Testis (tissue), 3 donors: ENCODE measurements around the gene EYA3. TPM values are rescaled to one million over a fixed set of nuclear protein-coding genes. Genes with fewer than 3 reads are reported as not detected.

Experiments
- DNase-seq: peaks from one replicate; pipeline ENCODE4 v3.0.0-alpha.2; 2019
- H3K27ac ChIP-seq, 2 donors: fragments of 200-600 bp; sonication (generic); one replicate each; pipeline ENCODE4 v1.5.1; 2019
- H3K27me3 ChIP-seq: fragments of 200-600 bp; sonication (generic); one replicate; pipeline ENCODE4 v1.5.1; 2019
- H3K36me3 ChIP-seq: fragments of 200-600 bp; sonication (generic); one replicate; pipeline ENCODE4 v1.5.1; 2017; ENCODE audit warnings: low read depth; ENCODE audit errors: missing control alignments
- H3K4me1 ChIP-seq: fragments of 200-600 bp; sonication (generic); one replicate; pipeline ENCODE4 v1.5.1; 2019
- H3K4me3 ChIP-seq, 2 donors: fragments of 200-600 bp; sonication (generic); one replicate each; pipeline ENCODE4 v1.5.1; 2017 to 2019
- H3K9me3 ChIP-seq: fragments of 200-600 bp; sonication (generic); one replicate; pipeline ENCODE4 v1.5.1; 2017
- POLR2A ChIP-seq: fragments of 450-650 bp; IDR thresholded peaks from one replicate; pipeline ENCODE4 v1.6.1; 2017; ENCODE audit warnings: antibody characterized with exemption, mild to moderate bottlenecking, moderate library complexity
- WGBS, 2 donors: methylation state at CpG; one replicate each; pipeline ENCODE4 v1.1.5; 2018; 5-methylcytosine and 5-hydroxymethylcytosine counted together
- intact Hi-C: fragments of 100-400 bp; cut with DNase I; formaldehyde crosslinking; loops from one replicate; pipeline ENCODE4 v1.15.1; 2023; ENCODE audit warnings: low total_unique reads
- polyA plus RNA-seq: library from polyadenylated mRNA; stranded (reverse); fragments of 350-450 nt; fragmentation: Illumina TruSeq; extraction: RNeasy Lipid Tissue Mini Kit (QIAGEN cat#74804); gene quantifications from one replicate; pipeline ENCODE4 v1.2.3, GENCODE V29; 2014; ENCODE audit warnings: low read depth, low replicate concordance; ENCODE audit not compliant: insufficient read depth
- total RNA-seq, 2 donors: library from RNA; depleted of rRNA; stranded (reverse); fragments of >200 nt; gene quantifications; one replicate each; pipeline ENCODE4 v1.2.3, GENCODE V29; 2016
- TF ChIP-seq, protein P1 (sequence below), 3 experiments: fragments of 450-650 bp in 2 of 3; fragments of 200-600 bp in 1 of 3; sonication (generic) in 1 of 3; IDR thresholded peaks; one replicate each; pipeline ENCODE4 v1.5.1; 2016 to 2019; ENCODE audit warnings: antibody characterized with exemption in 3 of 3, mild to moderate bottlenecking in 2 of 3, moderate library complexity in 1 of 3

The EYA3 gene
- total and polyA plus RNA-seq, 3 donors from 2014 or later = 28.3 to 41.9 (median 31.5) TPM

DNA sequence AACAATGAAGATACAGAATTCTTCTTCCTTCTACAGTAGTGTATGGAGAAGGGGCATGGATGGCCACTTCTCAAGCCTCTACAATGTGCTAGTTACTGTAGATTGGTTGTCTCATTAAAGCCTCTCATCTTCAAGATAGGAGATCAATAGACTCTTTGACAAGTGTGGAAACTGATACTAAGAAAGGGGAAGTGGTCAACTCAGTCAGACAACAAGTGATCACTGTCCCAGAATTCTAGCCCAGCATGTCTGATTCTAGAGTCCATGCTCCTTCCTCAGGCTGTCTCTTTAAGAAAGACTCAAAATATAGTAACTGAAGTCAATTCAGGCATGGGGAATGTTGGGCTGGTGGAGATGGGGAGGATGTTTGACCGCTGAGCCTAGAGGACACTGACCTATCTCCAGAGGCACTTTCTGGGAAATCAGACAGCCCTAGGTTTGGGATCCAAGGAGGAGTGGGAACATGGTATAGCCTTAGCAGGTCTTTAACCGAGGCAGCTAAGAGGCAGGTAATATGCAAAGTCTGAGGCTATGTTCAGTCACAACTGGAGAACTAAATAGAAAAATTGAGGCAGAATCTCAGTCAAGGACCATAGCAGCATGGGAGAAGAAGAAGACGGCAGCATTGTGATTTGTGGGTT, 39.3 kb upstream of the EYA3 start:
- no peak for TF ChIP-seq POLR2A
- TF ChIP-seq, protein P1, sequence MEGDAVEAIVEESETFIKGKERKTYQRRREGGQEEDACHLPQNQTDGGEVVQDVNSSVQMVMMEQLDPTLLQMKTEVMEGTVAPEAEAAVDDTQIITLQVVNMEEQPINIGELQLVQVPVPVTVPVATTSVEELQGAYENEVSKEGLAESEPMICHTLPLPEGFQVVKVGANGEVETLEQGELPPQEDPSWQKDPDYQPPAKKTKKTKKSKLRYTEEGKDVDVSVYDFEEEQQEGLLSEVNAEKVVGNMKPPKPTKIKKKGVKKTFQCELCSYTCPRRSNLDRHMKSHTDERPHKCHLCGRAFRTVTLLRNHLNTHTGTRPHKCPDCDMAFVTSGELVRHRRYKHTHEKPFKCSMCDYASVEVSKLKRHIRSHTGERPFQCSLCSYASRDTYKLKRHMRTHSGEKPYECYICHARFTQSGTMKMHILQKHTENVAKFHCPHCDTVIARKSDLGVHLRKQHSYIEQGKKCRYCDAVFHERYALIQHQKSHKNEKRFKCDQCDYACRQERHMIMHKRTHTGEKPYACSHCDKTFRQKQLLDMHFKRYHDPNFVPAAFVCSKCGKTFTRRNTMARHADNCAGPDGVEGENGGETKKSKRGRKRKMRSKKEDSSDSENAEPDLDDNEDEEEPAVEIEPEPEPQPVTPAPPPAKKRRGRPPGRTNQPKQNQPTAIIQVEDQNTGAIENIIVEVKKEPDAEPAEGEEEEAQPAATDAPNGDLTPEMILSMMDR (IDR thresholded peaks at IDR 0.05) = no peak
- 68 to 88% methylated on average over 3 of the region's 3 CpGs for WGBS, 2 donors
- intact Hi-C loops = no loop called here
- Histone ChIP-seq H3K4me1 (peaks cover 4% of the 10 kb centered on the region), H3K9me3 (no peaks in the 10 kb centered on the region), H3K27me3 (no peaks in the 10 kb centered on the region), H3K36me3 (no peaks in the 10 kb centered on the region), H3K4me3 (no peak overlapping the region), H3K27ac (no peak overlapping the region)
- no peak for DNase-seq

DNA sequence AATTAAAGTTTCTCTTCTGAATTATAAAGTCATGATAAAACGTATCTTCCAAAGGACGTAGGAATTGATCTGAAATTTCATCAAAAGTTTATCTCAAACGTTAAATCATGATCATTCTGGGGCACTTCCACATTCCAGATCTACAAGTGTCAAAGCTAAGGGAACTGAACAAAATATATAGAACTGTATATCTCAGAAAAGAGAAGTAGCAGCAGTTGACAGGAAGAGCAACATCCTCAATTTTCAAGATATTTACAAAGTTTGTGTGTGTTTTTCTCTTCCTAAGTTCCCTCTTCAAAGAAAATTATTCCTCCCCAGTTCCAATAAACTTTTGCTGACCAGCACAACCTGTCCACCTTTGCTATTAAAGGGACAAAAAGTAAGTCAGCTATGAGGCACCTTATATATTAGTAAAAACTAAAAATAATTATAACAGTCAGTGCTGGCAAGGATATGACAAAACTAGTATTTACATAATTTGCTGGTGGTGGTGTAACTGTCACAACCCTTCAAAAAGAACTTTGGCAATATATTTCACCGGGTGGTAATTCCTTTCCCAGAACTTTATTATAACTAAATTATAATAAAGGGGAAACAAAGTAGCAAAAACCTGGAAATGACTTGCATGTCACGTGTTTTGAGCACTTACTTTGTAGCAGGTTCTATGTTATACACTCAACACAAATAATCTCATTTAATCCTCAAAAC, 38.5 kb upstream of the EYA3 start:
- peaks cover 4% of the 10 kb centered on the region for H3K4me1 ChIP-seq
- no peak overlapping the region for H3K4me3 ChIP-seq
- no peaks in the 10 kb centered on the region for H3K9me3 ChIP-seq
- no peaks in the 10 kb centered on the region for H3K36me3 ChIP-seq
- no peak for TF ChIP-seq POLR2A
- TF ChIP-seq, protein P1 (IDR thresholded peaks at IDR 0.05) = no peak
- intact Hi-C loops = no loop called here
- no peak for DNase-seq
- H3K27ac ChIP-seq = no peak overlapping the region
- 55 to 73% methylated on average over 5 of the region's 5 CpGs for WGBS, 2 donors
- H3K27me3 ChIP-seq = no peaks in the 10 kb centered on the region

DNA sequence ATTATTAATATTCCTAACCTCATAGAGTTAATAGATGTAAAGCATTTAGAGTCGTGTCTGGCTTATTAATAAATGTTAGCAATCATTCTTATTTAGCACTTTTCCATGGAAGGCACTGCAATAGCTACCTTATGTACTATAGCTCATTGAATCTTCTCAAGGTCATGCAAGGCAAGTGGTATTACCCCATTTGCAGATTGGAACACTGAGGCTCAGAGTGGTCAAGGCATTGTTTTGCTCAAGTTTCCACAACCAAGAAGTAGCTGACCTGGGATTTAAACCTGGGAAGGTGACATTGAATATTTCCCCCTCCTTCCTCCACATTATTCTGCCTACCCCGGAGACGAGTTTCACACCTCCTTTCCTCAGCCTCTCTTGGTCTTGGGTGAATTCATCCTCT, 37.8 kb upstream of the EYA3 start:
- H3K4me3 ChIP-seq = no peak overlapping the region
- no peak for DNase-seq
- no peaks in the 10 kb centered on the region for H3K36me3 ChIP-seq
- no peaks in the 10 kb centered on the region for H3K9me3 ChIP-seq
- intact Hi-C loops = no loop called here
- TF ChIP-seq, protein P1 (IDR thresholded peaks at IDR 0.05) = no peak
- no peak for TF ChIP-seq POLR2A
- WGBS, 2 donors = 70 to 73% methylated on average over 3 of the region's 3 CpGs
- H3K27ac ChIP-seq = no peak overlapping the region
- H3K27me3 ChIP-seq = no peaks in the 10 kb centered on the region
- peaks cover 4% of the 10 kb centered on the region for H3K4me1 ChIP-seq

DNA sequence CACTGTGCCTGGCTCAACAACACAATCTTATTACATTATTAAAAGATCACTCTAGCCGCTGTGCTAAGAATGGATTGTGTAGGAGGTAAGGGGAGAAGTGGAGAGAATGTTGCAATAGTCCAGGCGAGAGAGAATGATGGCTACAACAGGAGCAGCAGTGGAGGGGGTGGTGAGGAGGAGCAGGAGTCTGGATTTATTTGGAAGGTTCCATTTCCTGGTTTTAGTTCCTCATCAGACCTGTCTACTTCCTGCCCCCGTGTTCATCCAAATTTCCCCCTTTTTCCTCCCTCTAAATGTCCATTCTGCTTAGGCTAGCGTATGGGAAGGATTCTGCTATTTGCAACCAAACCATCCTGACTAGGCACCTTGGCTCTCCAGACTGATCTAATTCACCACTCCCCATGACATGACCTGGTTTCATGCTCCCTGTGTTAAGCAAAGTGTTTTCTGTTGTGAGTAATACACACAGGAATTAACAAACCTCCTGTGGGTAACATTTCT, 35.1 kb upstream of the EYA3 start:
- DNase-seq = peak; percentile 40
- H3K4me3 ChIP-seq = no peak overlapping the region
- TF ChIP-seq POLR2A = no peak
- TF ChIP-seq, protein P1 (IDR thresholded peaks at IDR 0.05) = no peak
- H3K4me1 ChIP-seq = peaks cover 4% of the 10 kb centered on the region
- H3K9me3 ChIP-seq = no peaks in the 10 kb centered on the region
- H3K27me3 ChIP-seq = no peaks in the 10 kb centered on the region
- WGBS, 2 donors = 27 to 30% methylated on average over 4 of the region's 4 CpGs
- intact Hi-C loops = no loop called here
- no peak overlapping the region for H3K27ac ChIP-seq
- no peaks in the 10 kb centered on the region for H3K36me3 ChIP-seq
